Osteoblast (primary cell): ENCODE data around the gene BPIFB3. TPM values are rescaled to one million over a fixed set of nuclear protein-coding genes. Genes with fewer than 3 reads are reported as not detected.
A peak's percentile ranks its signal among the peaks of the same experiment; 100 is the strongest.

ENCODE experiments used
- DNase-seq: peaks from one replicate; pipeline ENCODE4 v3.0.0; 2011; ENCODE audit warnings: low spot score, mixed read lengths; ENCODE audit not compliant: insufficient read length; ENCODE audit errors: missing footprints
- H2AFZ ChIP-seq: 2 replicates; pipeline ENCODE4 v1.6.0; 2011; ENCODE audit warnings: mild to moderate bottlenecking, low read length
- H3K27ac ChIP-seq: 2 replicates; pipeline ENCODE4 v1.5.1; 2011; ENCODE audit warnings: mild to moderate bottlenecking, low read depth, low read length, moderate library complexity
- H3K27me3 ChIP-seq: 2 replicates; pipeline ENCODE4 v1.6.0; 2012; ENCODE audit warnings: mild to moderate bottlenecking, control low read depth, inconsistent platforms, low read length, moderate library complexity; ENCODE audit not compliant: insufficient read depth
- H3K36me3 ChIP-seq: 2 replicates; pipeline ENCODE4 v1.5.1; 2011; ENCODE audit warnings: mild to moderate bottlenecking, low read length, control low read depth, moderate library complexity; ENCODE audit not compliant: insufficient read depth
- H3K4me1 ChIP-seq: 2 replicates; pipeline ENCODE4 v1.5.1; 2011; ENCODE audit warnings: mild to moderate bottlenecking, low read length, control low read depth, moderate library complexity; ENCODE audit not compliant: insufficient read depth
- H3K4me2 ChIP-seq: 2 replicates; pipeline ENCODE4 v1.6.0; 2011; ENCODE audit warnings: mild to moderate bottlenecking, low read length; ENCODE audit not compliant: insufficient read depth
- H3K4me3 ChIP-seq: fragments of 200-600 bp; sonication (generic); 3 replicates; pipeline ENCODE4 v1.5.1; 2012; ENCODE audit warnings: mild to moderate bottlenecking, low read length, inconsistent platforms; ENCODE audit not compliant: insufficient read depth
- H3K79me2 ChIP-seq: 2 replicates; pipeline ENCODE4 v1.6.0; 2012; ENCODE audit warnings: mild to moderate bottlenecking, low read length, control low read depth, inconsistent platforms; ENCODE audit not compliant: insufficient read depth
- H3K9me3 ChIP-seq: 2 replicates; pipeline ENCODE4 v1.5.1; 2011; ENCODE audit warnings: low read depth, low read length, control low read depth
- H4K20me1 ChIP-seq: 2 replicates; pipeline ENCODE4 v1.6.0; 2012; ENCODE audit warnings: mild to moderate bottlenecking, low read length, control low read depth; ENCODE audit not compliant: insufficient read depth
- CTCF ChIP-seq: IDR thresholded peaks from 2 replicates; pipeline ENCODE4 v1.5.1; 2011; ENCODE audit warnings: mild to moderate bottlenecking, low read depth, low read length, moderate library complexity; ENCODE audit errors: extremely low read depth
- total RNA-seq: library from RNA; depleted of rRNA; stranded (reverse); fragments of >200 nt; gene quantifications from 2 replicates; pipeline ENCODE4 v1.2.3, GENCODE V29; 2012

Gene BPIFB3
- total RNA-seq, 1 donor = not detected

- Histone ChIP-seq H3K27ac (no peak overlapping the region), H3K4me2 (no peak overlapping the region), H3K4me3 (no peak overlapping the region), H3K9me3 (no peaks in the 10 kb centered on the region), H3K36me3 (no peaks in the 10 kb centered on the region), H4K20me1 (no peaks in the 10 kb centered on the region), H3K4me1 (no peaks in the 10 kb centered on the region), H2AFZ (no peak overlapping the region), H3K27me3 (no peaks in the 10 kb centered on the region), H3K79me2 (no peaks in the 10 kb centered on the region)
- no peak for TF ChIP-seq CTCF
- DNase-seq = no peak
Measured at GRCh38 chr20:33037456-33037855, 16.2 kb upstream of the BPIFB3 start.

GRCh38 chr20:33038243-33038642 lies 15.5 kb upstream of the BPIFB3 start:
- no peak overlapping the region for H3K4me3 ChIP-seq
- no peak overlapping the region for H3K27ac ChIP-seq
- no peaks in the 10 kb centered on the region for H3K9me3 ChIP-seq
- DNase-seq = peak; percentile 14
- H3K4me1 ChIP-seq = no peaks in the 10 kb centered on the region
- H2AFZ ChIP-seq = no peak overlapping the region
- no peaks in the 10 kb centered on the region for H3K36me3 ChIP-seq
- no peak for TF ChIP-seq CTCF
- no peaks in the 10 kb centered on the region for H4K20me1 ChIP-seq
- no peaks in the 10 kb centered on the region for H3K27me3 ChIP-seq
- no peaks in the 10 kb centered on the region for H3K79me2 ChIP-seq
- no peak overlapping the region for H3K4me2 ChIP-seq

GRCh38 chr20:33042430-33042829 lies 11.3 kb upstream of the BPIFB3 start:
- Histone ChIP-seq H3K27me3 (no peaks in the 10 kb centered on the region), H3K4me3 (no peak overlapping the region), H3K4me2 (no peak overlapping the region), H3K9me3 (no peaks in the 10 kb centered on the region), H3K27ac (no peak overlapping the region), H4K20me1 (no peaks in the 10 kb centered on the region), H3K4me1 (no peaks in the 10 kb centered on the region), H3K36me3 (no peaks in the 10 kb centered on the region), H2AFZ (no peak overlapping the region), H3K79me2 (no peaks in the 10 kb centered on the region)
- no peak for TF ChIP-seq CTCF
- no peak for DNase-seq

- Histone ChIP-seq H2AFZ (no peak overlapping the region), H3K27ac (no peak overlapping the region), H4K20me1 (no peaks in the 10 kb centered on the region), H3K27me3 (no peaks in the 10 kb centered on the region), H3K36me3 (no peaks in the 10 kb centered on the region), H3K4me1 (no peaks in the 10 kb centered on the region), H3K9me3 (no peaks in the 10 kb centered on the region), H3K79me2 (no peaks in the 10 kb centered on the region), H3K4me2 (no peak overlapping the region), H3K4me3 (no peak overlapping the region)
- no peak for TF ChIP-seq CTCF
- peak; percentile 64 for DNase-seq
Measured at GRCh38 chr20:33042983-33043730, 10.5 kb upstream of the BPIFB3 start.
